Keratinocyte (primary cell): Measurements from ENCODE around the gene CSMD2. TPM values are rescaled to one million over a fixed set of nuclear protein-coding genes. Genes with fewer than 3 reads are reported as not detected.

ENCODE experiments used
- DNase-seq: peaks from one replicate; pipeline ENCODE4 v3.0.0-alpha.2; 2011; ENCODE audit warnings: low read depth, missing footprints, low spot score
- FAIRE-seq: peaks from 2 replicates; lab custom pipeline; 2011; peaks lifted over from hg19 to GRCh38; lab: Jason Lieb, UNC
- H2AFZ ChIP-seq: 2 replicates; pipeline ENCODE4 v1.6.0; 2012; ENCODE audit warnings: low read length, control low read depth, inconsistent platforms; ENCODE audit not compliant: control insufficient read depth
- H3K27ac ChIP-seq: 2 replicates; pipeline ENCODE4 v1.5.1; 2011; ENCODE audit warnings: low read length; ENCODE audit not compliant: control insufficient read depth, insufficient read depth
- H3K27me3 ChIP-seq: 3 replicates; pipeline ENCODE4 v1.6.0; 2011; ENCODE audit warnings: low read length; ENCODE audit not compliant: control insufficient read depth, insufficient read depth; ENCODE audit errors: extremely low read depth
- H3K36me3 ChIP-seq, 2 experiments: 2 replicates in 1 of 2; 3 replicates in 1 of 2; pipeline ENCODE4 v1.5.1; 2011; ENCODE audit warnings: low read length in 2 of 2, mild to moderate bottlenecking in 1 of 2; ENCODE audit not compliant: control insufficient read depth in 2 of 2, insufficient read depth in 2 of 2; ENCODE audit errors: extremely low read depth in 1 of 2
- H3K4me1 ChIP-seq: 3 replicates; pipeline ENCODE4 v1.5.1; 2011; ENCODE audit warnings: low read length; ENCODE audit not compliant: control insufficient read depth, insufficient read depth; ENCODE audit errors: extremely low read depth
- H3K4me2 ChIP-seq: 3 replicates; pipeline ENCODE4 v1.6.0; 2011; ENCODE audit warnings: low read depth, low read length; ENCODE audit not compliant: control insufficient read depth, insufficient read depth; ENCODE audit errors: extremely low read depth
- H3K4me3 ChIP-seq, 3 experiments: fragments of 200-600 bp in 1 of 3; sonication (generic) in 1 of 3; 2 replicates in 2 of 3; 3 replicates in 1 of 3; pipeline ENCODE4 v1.5.1; 2011 to 2016; ENCODE audit warnings: low read length in 3 of 3, mild to moderate bottlenecking in 3 of 3, control low read depth in 2 of 3, inconsistent platforms in 1 of 3, low read depth in 1 of 3, mixed read lengths in 1 of 3, mixed run types in 1 of 3, moderate library complexity in 1 of 3; ENCODE audit not compliant: control insufficient read depth in 2 of 3, insufficient read depth in 2 of 3; ENCODE audit errors: extremely low read depth in 1 of 3
- H3K79me2 ChIP-seq: 2 replicates; pipeline ENCODE4 v1.6.0; 2012; ENCODE audit warnings: low read length; ENCODE audit not compliant: control insufficient read depth, insufficient read depth
- H3K9ac ChIP-seq: 3 replicates; pipeline ENCODE4 v1.6.0; 2011; ENCODE audit warnings: low read length; ENCODE audit not compliant: control insufficient read depth, insufficient read depth; ENCODE audit errors: extremely low read depth
- H3K9me1 ChIP-seq: 3 replicates; pipeline ENCODE4 v1.6.0; 2011; ENCODE audit warnings: low read length; ENCODE audit not compliant: control insufficient read depth, insufficient read depth; ENCODE audit errors: extremely low read depth
- H3K9me3 ChIP-seq: 2 replicates; pipeline ENCODE4 v1.5.1; 2012; ENCODE audit warnings: low read depth, low read length; ENCODE audit not compliant: control insufficient read depth
- H4K20me1 ChIP-seq: 3 replicates; pipeline ENCODE4 v1.6.0; 2011; ENCODE audit warnings: low read length; ENCODE audit not compliant: control insufficient read depth, insufficient read depth; ENCODE audit errors: extremely low read depth
- EZH2 ChIP-seq: IDR thresholded peaks from one replicate; pipeline ENCODE4 v1.6.1; 2012; ENCODE audit warnings: inconsistent platforms, mild to moderate bottlenecking, low read length, moderate library complexity
- dilution Hi-C: fragments of 300-500 bp; cut with MboI; formaldehyde crosslinking; loops from one replicate; pipeline ENCODE4 v1.7.0; 2020; ENCODE audit warnings: low sequenced_read_pairs; ENCODE audit not compliant: extremely low pct_ligation_motif_present
- polyA plus RNA-seq, 5 experiments: library from polyadenylated mRNA; depleted of rRNA in 3 of 5; stranded (reverse) in 3 of 5; stranded (forward) in 1 of 5; unstranded in 1 of 5; fragments of >200 nt; gene quantifications; 1 replicate in 1 of 5; 2 replicates in 3 of 5; 3 replicates in 1 of 5; pipeline versions ENCODE4 v1.2.1 to v1.2.3, GENCODE V29; 2011 to 2012; ENCODE audit warnings: missing spikeins in 2 of 5, low read depth in 1 of 5, low replicate concordance in 1 of 5
- TF ChIP-seq, protein P1 (sequence below), 3 experiments: IDR thresholded peaks in 1 of 3; conservative IDR thresholded peaks in 1 of 3; optimal IDR thresholded peaks in 1 of 3; 2 replicates in 2 of 3; 3 replicates in 1 of 3; pipeline versions ENCODE3 to v1.5.1; 2011; ENCODE audit warnings: low read length in 3 of 3, mild to moderate bottlenecking in 3 of 3, moderate library complexity in 2 of 3, control low read depth in 1 of 3, inconsistent platforms in 1 of 3; ENCODE audit not compliant: insufficient read depth in 2 of 3; ENCODE audit errors: extremely low read depth in 1 of 3

The CSMD2 gene
- polyA plus RNA-seq, 1 donor (not counting 4 experiments of a cell fraction or from before 2014, with no cell fraction given): 2.0 TPM

DNA sequence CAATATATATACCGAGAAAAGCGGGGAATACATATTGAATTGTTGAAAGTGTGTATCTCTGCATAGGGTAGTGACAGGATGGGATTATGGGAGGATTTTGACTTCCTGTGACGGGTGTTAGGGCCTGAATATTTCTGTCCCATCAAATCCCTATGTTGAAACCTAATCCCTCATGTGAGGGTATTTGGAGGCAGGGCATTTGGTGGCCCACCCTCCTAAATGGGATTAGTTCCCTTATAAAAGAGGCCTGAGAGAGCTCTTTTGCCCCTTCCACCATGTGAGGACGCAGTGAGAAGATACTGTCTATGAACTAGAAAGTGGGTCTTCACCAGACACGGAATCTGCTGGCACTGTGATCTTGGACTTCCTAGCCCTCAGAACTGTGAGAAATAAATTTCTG is 555.3 kb downstream of the CSMD2 start:
- Histone ChIP-seq H3K9me3 (no peaks in the 10 kb centered on the region), H3K27me3 (no peaks in the 10 kb centered on the region)
- dilution Hi-C loops: no loop called here

DNA sequence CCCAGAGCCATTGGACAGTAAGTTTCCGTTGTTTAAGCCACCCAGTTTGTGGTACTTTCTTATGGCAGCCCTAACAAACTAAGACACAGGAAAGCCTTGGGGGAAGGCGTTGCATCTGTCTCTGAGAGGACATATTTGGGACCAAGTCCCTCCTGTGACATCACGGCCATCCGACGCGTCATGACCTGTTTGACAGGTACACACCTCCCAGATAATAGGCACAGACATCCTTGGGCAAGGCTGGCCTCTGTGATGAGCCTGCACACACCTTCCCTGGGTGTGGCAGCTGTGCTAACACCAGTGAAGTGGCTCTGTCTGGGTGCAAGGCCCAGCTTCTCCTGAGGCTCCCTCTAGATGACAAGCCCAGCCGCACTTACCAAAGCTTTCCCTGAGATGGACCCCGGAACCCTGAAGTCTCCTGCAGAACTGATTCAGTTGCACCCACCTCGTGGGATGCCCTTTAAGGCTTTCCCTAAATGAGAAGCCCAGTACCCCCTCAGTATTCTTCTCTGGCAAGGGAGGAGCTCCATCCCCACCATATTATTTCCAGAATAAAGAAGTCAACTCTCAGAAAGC is 556.1 kb downstream of the CSMD2 start:
- dilution Hi-C loops: no loop called here
- no peaks in the 10 kb centered on the region for H3K36me3 ChIP-seq

More for the DNA sequence above, 555.3 kb downstream of the CSMD2 start:
- Histone ChIP-seq H3K9me1 (no peaks in the 10 kb centered on the region), H3K4me1 (peaks cover 3% of the 10 kb centered on the region), H3K4me3 (no peak overlapping the region), H2AFZ (no peak overlapping the region), H3K36me3 (no peaks in the 10 kb centered on the region), H4K20me1 (no peaks in the 10 kb centered on the region), H3K79me2 (no peaks in the 10 kb centered on the region), H3K27ac (no peak overlapping the region), H3K9ac (no peak overlapping the region), H3K4me2 (no peak overlapping the region)
- TF ChIP-seq, protein P1, sequence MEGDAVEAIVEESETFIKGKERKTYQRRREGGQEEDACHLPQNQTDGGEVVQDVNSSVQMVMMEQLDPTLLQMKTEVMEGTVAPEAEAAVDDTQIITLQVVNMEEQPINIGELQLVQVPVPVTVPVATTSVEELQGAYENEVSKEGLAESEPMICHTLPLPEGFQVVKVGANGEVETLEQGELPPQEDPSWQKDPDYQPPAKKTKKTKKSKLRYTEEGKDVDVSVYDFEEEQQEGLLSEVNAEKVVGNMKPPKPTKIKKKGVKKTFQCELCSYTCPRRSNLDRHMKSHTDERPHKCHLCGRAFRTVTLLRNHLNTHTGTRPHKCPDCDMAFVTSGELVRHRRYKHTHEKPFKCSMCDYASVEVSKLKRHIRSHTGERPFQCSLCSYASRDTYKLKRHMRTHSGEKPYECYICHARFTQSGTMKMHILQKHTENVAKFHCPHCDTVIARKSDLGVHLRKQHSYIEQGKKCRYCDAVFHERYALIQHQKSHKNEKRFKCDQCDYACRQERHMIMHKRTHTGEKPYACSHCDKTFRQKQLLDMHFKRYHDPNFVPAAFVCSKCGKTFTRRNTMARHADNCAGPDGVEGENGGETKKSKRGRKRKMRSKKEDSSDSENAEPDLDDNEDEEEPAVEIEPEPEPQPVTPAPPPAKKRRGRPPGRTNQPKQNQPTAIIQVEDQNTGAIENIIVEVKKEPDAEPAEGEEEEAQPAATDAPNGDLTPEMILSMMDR (optimal IDR thresholded peaks at IDR 0.05 in 1 of 3, IDR thresholded peaks at IDR 0.05 in 1 of 3, conservative IDR thresholded peaks at IDR 0.05 in 1 of 3; ENCODE audit: extremely low read depth in 1 of 3, insufficient read depth in 2 of 3, low read length in 3 of 3): no peak
- TF ChIP-seq EZH2: no peak
- DNase-seq: no peak
- no peak for FAIRE-seq

More for the DNA sequence above, 556.1 kb downstream of the CSMD2 start:
- TF ChIP-seq, protein P1 (optimal IDR thresholded peaks at IDR 0.05 in 1 of 3, IDR thresholded peaks at IDR 0.05 in 1 of 3, conservative IDR thresholded peaks at IDR 0.05 in 1 of 3; ENCODE audit: extremely low read depth in 1 of 3, insufficient read depth in 2 of 3, low read length in 3 of 3): no peak
- no peak for TF ChIP-seq EZH2
- DNase-seq: no peak
- H3K9me3 ChIP-seq: no peaks in the 10 kb centered on the region
- FAIRE-seq: no peak
- H3K27me3 ChIP-seq: no peaks in the 10 kb centered on the region
- H3K9me1 ChIP-seq: no peaks in the 10 kb centered on the region
- H3K79me2 ChIP-seq: no peaks in the 10 kb centered on the region
- H3K27ac ChIP-seq: no peak overlapping the region
- H3K4me1 ChIP-seq: peaks cover 3% of the 10 kb centered on the region
- no peak overlapping the region for H2AFZ ChIP-seq
- H3K9ac ChIP-seq: no peak overlapping the region
- no peak overlapping the region for H3K4me3 ChIP-seq
- H3K4me2 ChIP-seq: no peak overlapping the region
- no peaks in the 10 kb centered on the region for H4K20me1 ChIP-seq
